C1 segment of cervical spinal cord (tissue), 14 donors: ENCODE results near the gene GLRA3.
"Not testable (repeated sequence)": the region's sequence is repeated elsewhere in the genome, so short reads cannot be mapped to it uniquely, and the experiment has no call there.

Experiments
- DNase-seq, 14 donors: peaks; one replicate each; lab custom pipeline; 2025; lab: John Stamatoyannopoulos, UW

GLRA3 gene

DNA sequence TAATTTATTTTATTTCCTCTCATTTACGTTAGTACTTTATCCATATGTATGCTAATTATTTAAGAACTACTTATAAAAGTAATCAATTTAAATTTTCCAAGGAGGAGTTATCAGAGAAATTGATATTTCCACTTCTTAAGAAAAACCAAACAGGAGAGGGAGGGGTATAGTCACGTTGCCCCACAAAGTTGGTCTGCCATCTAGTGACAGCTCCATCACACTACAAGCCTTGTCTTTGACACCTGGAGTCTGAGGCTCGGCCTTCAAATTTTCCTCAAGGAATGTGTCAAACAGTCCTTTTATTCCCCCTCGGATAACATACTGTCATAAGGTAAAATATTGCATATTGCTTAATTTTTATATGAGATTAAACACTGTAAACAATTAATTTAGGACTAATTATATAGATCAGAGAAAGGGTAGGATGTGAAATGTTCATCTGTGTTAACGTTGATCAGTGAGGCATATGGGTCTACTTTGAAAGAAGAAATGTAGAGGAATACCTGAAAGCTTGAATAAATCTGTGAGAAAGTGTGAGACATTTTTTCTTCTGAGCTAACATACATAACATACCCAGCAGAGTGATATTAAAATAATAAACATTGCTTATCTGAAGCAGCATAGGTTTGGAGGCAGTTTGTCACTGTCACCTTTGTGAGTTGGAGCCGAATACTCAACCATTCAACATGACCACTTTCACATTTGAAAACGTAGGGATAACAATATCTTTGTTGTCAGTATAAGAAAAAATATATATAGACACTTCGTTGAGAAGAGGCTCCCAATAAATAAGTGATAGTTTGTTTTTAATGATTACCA is 114.4 kb downstream of the GLRA3 start:
- no peak for DNase-seq

DNA sequence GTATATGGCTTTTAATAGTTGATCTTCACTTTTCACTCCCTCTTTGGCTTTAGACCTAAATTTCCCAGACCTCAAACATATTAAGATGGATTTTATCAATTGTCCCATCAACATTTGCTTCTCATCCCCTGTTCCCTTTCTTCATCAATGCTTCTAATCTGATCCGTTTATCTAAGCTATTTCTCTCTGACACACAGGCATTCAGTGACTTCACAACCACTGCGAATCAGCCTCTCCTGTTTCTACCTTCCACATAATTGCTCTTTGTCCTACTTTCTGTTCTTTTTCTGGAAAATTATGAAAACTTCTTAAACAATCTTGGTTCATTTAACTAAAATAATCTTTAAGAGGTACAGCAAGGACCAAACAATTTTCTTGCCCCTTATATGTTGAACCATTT is 115.2 kb downstream of the GLRA3 start:
- no peak for DNase-seq

DNA sequence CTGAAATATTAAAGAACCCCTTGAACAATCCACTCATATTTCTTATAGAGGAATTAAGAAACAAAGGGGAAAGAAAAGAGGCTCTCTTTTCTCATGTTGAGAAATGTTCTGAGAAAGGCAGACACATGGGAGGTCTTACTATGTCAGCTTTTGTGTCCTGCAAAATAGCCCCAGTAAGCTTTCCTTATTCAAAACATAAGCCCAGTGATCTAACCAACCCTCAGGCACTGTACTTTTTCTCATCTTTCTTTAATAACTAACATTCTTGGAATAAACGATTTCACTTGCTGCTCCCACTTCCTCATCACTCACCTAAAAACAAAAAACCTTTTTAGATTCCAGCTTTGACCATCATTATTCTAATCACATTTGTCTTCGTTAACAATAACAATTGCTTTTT is 115.9 kb downstream of the GLRA3 start:
- no peak for DNase-seq

- DNase-seq, result no peak
Measured at GRCh38 chr4:174709526-174709925, 119.5 kb downstream of the GLRA3 start.

GRCh38 chr4:174708381-174708780 is 120.7 kb downstream of the GLRA3 start:
- DNase-seq, result no peak

DNA sequence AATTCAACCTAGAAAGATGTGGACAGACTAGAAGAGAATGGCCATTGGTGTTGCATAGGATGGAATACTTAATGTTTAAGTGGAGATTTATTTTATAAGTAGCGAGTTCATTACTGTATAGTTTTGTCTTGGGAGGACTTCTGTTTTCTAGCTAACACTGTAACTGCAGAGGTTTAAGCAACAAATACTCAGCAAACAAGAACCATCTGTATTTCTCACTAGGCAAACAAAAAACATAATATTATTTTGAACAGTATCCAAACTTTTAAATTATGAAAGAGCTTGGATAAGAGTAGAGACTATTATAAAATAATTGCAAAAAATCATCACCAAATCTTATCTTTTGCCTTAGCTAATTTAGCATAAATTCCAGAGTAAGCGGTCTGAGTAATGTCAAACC is 121.1 kb downstream of the GLRA3 start:
- no peak for DNase-seq

DNA sequence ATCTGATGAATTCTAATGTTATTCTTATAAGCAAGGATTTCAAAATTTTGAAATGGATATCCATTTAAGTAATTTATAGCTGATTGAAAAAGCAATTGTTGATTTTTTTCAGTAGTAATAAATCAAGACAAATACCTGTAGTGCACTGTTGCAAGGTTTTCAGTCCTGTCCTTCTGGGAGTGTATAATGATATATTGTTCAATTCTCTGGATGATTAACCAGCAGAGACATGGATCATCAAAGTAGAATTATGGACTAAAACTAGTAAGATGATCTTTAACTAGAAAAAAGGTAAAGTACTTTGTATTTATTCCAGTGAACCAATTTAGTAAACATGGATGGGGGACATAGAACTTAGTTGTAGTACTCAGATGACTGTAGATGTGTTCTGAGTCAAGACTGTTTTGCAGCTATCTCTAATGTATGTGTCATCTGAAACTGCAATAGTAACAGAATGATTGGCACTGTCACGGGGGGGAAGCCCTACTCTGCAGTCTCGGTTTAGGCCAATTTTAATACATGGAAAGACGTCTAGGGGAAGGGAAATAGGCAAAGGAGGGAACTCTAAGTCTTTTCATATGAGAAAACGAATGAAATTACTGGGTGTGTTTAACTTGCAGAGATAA is 121.9 kb downstream of the GLRA3 start:
- DNase-seq, result no peak

GRCh38 chr4:174702979-174703478 is 126.0 kb downstream of the GLRA3 start:
- DNase-seq, result no peak

- DNase-seq, result no peak
Measured at GRCh38 chr4:174699654-174700053, 129.4 kb downstream of the GLRA3 start.

GRCh38 chr4:174697896-174698295 is 131.2 kb downstream of the GLRA3 start:
- DNase-seq, result no peak

DNA sequence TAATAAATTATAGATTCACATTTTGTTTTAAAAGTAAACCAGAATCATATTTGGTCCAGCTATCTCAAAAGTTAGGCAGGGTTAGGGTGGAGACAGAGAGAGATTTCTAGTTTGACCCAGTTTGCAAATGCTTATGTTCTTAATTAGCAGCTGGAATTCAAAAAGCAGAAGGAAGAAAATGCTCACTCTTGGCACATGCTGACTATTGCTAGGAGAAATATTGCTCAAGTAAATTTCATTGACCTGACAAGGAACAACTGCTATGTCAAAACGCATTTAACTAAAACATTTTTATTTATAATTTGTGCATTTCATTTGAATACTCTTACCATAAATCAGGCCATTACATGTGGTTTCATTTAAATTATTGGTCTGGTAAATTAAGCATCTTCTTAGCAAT is 131.8 kb downstream of the GLRA3 start:
- no peak for DNase-seq

DNA sequence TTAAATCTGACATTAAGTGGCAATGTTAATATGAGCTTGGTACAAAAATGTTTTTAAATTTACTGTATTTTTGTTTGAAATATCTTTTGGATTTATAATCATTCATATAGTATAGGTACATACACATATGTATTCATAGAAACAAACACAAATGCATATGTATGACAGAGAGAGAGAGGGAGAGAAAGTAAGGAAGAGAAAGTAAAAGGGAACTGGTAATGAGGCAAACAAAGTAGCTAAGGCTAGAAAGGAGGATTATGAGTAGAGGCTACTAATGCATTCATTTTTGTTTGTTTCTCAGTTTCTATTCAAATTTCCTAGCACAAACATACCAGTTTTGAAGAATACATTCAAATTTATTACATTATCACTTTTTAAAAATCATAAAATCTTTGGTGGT is 132.4 kb downstream of the GLRA3 start:
- DNase-seq, result no peak

- not testable (repeated sequence) for DNase-seq
Measured at GRCh38 chr4:174691876-174692275, 137.2 kb downstream of the GLRA3 start.

GRCh38 chr4:174690665-174691064 is 138.4 kb downstream of the GLRA3 start:
- DNase-seq, result no peak

GRCh38 chr4:174689618-174690017 is 139.4 kb downstream of the GLRA3 start:
- DNase-seq, result no peak

GRCh38 chr4:174686826-174687225 is 142.2 kb downstream of the GLRA3 start:
- DNase-seq, result no peak

DNA sequence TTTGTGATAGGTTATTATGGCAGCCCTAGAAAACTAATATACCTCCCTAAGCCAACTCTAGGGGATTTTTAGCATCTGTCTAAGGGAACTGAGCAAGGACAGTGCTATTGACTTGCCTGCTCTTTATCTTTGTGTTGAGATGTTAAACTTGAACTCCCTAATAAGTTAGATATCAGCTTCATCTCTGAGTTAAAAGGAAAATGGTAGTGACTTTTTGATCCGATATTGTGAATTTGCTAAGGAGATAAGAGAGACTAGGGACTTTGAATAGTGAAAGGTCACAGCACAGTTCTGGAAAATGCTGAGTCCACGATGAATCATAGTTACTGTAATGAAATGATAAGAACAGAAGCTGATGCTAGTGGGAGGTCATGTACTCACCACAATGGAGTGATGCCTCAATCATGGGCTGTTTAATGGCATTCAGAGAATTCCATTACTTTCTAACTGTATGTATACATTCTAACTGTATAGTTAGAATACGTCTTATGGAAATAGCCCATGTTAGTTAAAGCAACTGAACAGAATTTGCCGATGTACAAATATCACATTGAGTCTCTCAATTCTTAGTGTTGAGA is 147.2 kb downstream of the GLRA3 start:
- no peak for DNase-seq

- no peak for DNase-seq
Measured at GRCh38 chr4:174674305-174674840, 154.7 kb downstream of the GLRA3 start.

GRCh38 chr4:174673865-174674264 is 155.2 kb downstream of the GLRA3 start:
- no peak for DNase-seq

DNA sequence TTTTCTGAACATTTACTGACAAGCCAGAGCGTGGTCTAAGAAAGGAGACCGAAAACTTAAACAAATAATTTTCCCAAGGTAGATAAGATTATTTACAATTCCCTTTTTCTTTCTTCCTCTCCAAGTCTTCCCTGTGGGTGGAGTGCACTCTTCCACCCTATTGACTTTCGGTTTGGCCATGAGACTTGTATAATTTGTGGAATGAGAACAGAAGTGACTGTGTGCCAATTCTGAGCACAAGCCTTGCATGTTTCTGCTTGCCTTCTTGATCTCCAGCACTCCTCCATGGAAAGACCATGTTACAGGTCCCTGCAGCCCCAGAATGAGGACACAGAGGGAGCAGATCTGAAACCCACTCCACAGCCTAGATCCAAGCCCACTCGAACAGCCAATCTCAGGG is 156.8 kb downstream of the GLRA3 start:
- no peak for DNase-seq

DNA sequence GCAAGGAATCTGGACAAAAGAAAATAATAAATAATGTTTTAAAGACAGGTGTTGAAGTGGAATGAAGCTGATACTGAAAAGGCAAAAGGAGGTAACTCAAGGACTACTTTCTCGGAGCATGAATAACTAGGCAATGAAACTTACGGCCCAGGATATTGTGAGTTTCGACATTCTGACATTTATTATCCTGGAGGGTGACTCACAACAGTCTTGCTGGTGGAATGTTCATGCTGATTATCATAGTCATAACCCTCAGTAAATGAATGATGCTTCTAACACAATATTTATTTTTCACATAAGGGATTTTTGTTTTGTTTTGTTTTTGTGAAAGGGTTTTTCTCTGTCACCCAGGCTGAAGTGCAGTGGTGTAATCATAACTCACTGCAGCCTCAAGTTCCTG is 159.8 kb downstream of the GLRA3 start:
- DNase-seq, result no peak

GRCh38 chr4:174665799-174666198 is 163.2 kb downstream of the GLRA3 start:
- no peak for DNase-seq

DNA sequence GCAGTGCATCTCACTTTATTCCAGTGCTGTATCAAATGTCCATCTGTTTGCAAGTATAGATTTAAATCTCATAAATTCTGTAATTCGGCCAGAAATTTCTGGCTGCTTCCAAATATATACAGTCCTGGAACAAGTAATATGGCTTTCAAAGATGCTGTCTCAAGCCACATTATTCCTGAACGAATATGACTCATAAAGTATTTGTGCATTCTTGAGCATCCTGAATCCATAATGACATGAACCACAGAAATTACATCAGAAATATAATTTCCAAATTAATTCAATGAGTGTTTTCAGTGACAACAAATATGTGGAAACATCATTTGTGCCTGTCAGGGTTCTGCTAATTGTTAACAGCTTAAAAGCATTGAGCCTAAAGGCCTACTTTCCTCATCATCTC is 165.8 kb downstream of the GLRA3 start:
- no peak for DNase-seq
